ENCODE data around the gene IL23A.
"Not testable (repeated sequence)": the region's sequence is repeated elsewhere in the genome, so short reads cannot be mapped to it uniquely, and the experiment has no call there.

Gene IL23A

GRCh38 chr12:56326533-56326932 is 12.2 kb upstream of the IL23A start:
- no peak for DNase-seq

GRCh38 chr12:56330936-56331490 is 7.7 kb upstream of the IL23A start:
- no peak for DNase-seq

GRCh38 chr12:56332512-56333196 is 6.0 kb upstream of the IL23A start:
- DNase-seq: no peak

GRCh38 chr12:56333197-56333678 is 5.4 kb upstream of the IL23A start:
- DNase-seq: no peak

- DNase-seq: peak; percentile 99
Measured at GRCh38 chr12:56333679-56334489, 4.8 kb upstream of the IL23A start, which contains the start of gene PAN2. Gene PAN2, minus strand, starts transcription at chr12:56334000. Its CDS starts 906 bp downstream, at chr12:56333094.

GRCh38 chr12:56334490-56334793 is 4.2 kb upstream of the IL23A start:
- DNase-seq: no peak

- DNase-seq: not testable (repeated sequence)
Measured at GRCh38 chr12:56335527-56335926, 3.2 kb upstream of the IL23A start.

GRCh38 chr12:56336361-56337167 is 2.1 kb upstream of the IL23A start:
- DNase-seq: no peak

- DNase-seq: no peak
Measured at GRCh38 chr12:56337753-56338251, 882 bp upstream of the IL23A start.

GRCh38 chr12:56339158-56339422 is 406 bp downstream of the IL23A start:
- no peak for DNase-seq

GRCh38 chr12:56341616-56342015 is 2.9 kb downstream of the IL23A start:
- no peak for DNase-seq

GRCh38 chr12:56342290-56342689 is 3.6 kb downstream of the IL23A start:
- DNase-seq: not testable (repeated sequence)

- no peak for DNase-seq
Measured at GRCh38 chr12:56346675-56347074, 8.0 kb downstream of the IL23A start.

- DNase-seq: not testable (repeated sequence)
Measured at GRCh38 chr12:56347255-56347654, 8.6 kb downstream of the IL23A start.

GRCh38 chr12:56348776-56349175 is 10.1 kb downstream of the IL23A start:
- no peak for DNase-seq

GRCh38 chr12:56350662-56351061 is 12.0 kb downstream of the IL23A start:
- DNase-seq: no peak

- DNase-seq: no peak
Measured at GRCh38 chr12:56351325-56351724, 12.6 kb downstream of the IL23A start.

GRCh38 chr12:56358836-56359532 is 20.3 kb downstream of the IL23A start:
- DNase-seq: peak; percentile 34

GRCh38 chr12:56359851-56360767 is 21.4 kb downstream of the IL23A start, which contains the start of gene STAT2:
Gene STAT2, minus strand, starts transcription at chr12:56360107. Its CDS starts 3,536 bp downstream, at chr12:56356571.
- peak; percentile 100 for DNase-seq

GRCh38 chr12:56361487-56362129 is 22.9 kb downstream of the IL23A start:
- no peak for DNase-seq
